CD1c-positive myeloid dendritic cell (primary cell): ENCODE data around the gene DKK3.

ENCODE experiments used
- DNase-seq: peaks from one replicate; pipeline ENCODE4 v3.0.0-alpha.2; 2016; ENCODE audit errors: extremely low spot score

DKK3 gene

GRCh38 chr11:12005476-12005875, 3.0 kb downstream of the DKK3 start:
- no peak for DNase-seq

- DNase-seq = no peak
These were observed 3.4 kb downstream of the DKK3 start for GRCh38 chr11:12005061-12005460.

GRCh38 chr11:12003815-12004214, 4.6 kb downstream of the DKK3 start:
- DNase-seq = no peak

- DNase-seq = peak; percentile 42
These were observed 5.1 kb downstream of the DKK3 start for GRCh38 chr11:12003336-12003735.

- no peak for DNase-seq
These were observed 7.2 kb downstream of the DKK3 start for GRCh38 chr11:12001186-12001585.

GRCh38 chr11:11998091-11998781, 10.2 kb downstream of the DKK3 start:
- DNase-seq = peak; percentile 3

- DNase-seq = no peak
These were observed 11.4 kb downstream of the DKK3 start for GRCh38 chr11:11997049-11997322.

GRCh38 chr11:11996321-11997048, 11.9 kb downstream of the DKK3 start:
- no peak for DNase-seq

- no peak for DNase-seq
These were observed 12.8 kb downstream of the DKK3 start for GRCh38 chr11:11995601-11996000.

GRCh38 chr11:11993839-11994238, 14.6 kb downstream of the DKK3 start:
- no peak for DNase-seq

- no peak for DNase-seq
These were observed 15.9 kb downstream of the DKK3 start for GRCh38 chr11:11992257-11993212.

- DNase-seq = no peak
These were observed 18.4 kb downstream of the DKK3 start for GRCh38 chr11:11989774-11990744.

- DNase-seq = no peak
These were observed 19.7 kb downstream of the DKK3 start for GRCh38 chr11:11988681-11989261.

GRCh38 chr11:11988099-11988651, 20.3 kb downstream of the DKK3 start:
- no peak for DNase-seq

GRCh38 chr11:11987503-11988022, 20.9 kb downstream of the DKK3 start:
- DNase-seq = no peak

- no peak for DNase-seq
These were observed 22.2 kb downstream of the DKK3 start for GRCh38 chr11:11985954-11986949.

GRCh38 chr11:11985016-11985715, 23.3 kb downstream of the DKK3 start:
- DNase-seq = no peak

- no peak for DNase-seq
These were observed 23.9 kb downstream of the DKK3 start for GRCh38 chr11:11984563-11984962.

GRCh38 chr11:11983427-11983826, 25.0 kb downstream of the DKK3 start:
- DNase-seq = no peak
